ENCODE measurements around the gene TNRC6B.
A peak's percentile ranks its signal among the peaks of the same experiment; 100 is the strongest.
"Not testable (repeated sequence)": the region's sequence is repeated elsewhere in the genome, so short reads cannot be mapped to it uniquely, and the experiment has no call there.

Gene TNRC6B

GRCh38 chr22:40177738-40178416, at the start of gene TNRC6B:
TSS of gene TNRC6B (plus strand) at chr22:40177925. CDS start at chr22:40178136, 211 bp downstream.
- peak; percentile 83 for DNase-seq (ENCODE audit: low spot score)

GRCh38 chr22:40128989-40129388, 48.7 kb upstream of the TNRC6B start:
- DNase-seq (ENCODE audit: low spot score), result no peak

GRCh38 chr22:40137132-40137531, 40.6 kb upstream of the TNRC6B start:
- DNase-seq (ENCODE audit: low spot score), result no peak

GRCh38 chr22:40138866-40139265, 38.9 kb upstream of the TNRC6B start:
- no peak for DNase-seq (ENCODE audit: low spot score)

- DNase-seq (ENCODE audit: low spot score), result no peak
Measured at GRCh38 chr22:40147388-40148176, 30.1 kb upstream of the TNRC6B start.

GRCh38 chr22:40153192-40153591, 24.5 kb upstream of the TNRC6B start:
- no peak for DNase-seq (ENCODE audit: low spot score)

- no peak for DNase-seq (ENCODE audit: low spot score)
Measured at GRCh38 chr22:40153705-40154104, 24.0 kb upstream of the TNRC6B start.

GRCh38 chr22:40156001-40156516, 21.7 kb upstream of the TNRC6B start:
- no peak for DNase-seq (ENCODE audit: low spot score)

- not testable (repeated sequence) for DNase-seq (ENCODE audit: low spot score)
Measured at GRCh38 chr22:40156682-40157081, 21.0 kb upstream of the TNRC6B start.

GRCh38 chr22:40157330-40157945, 20.3 kb upstream of the TNRC6B start:
- no peak for DNase-seq (ENCODE audit: low spot score)

- DNase-seq (ENCODE audit: low spot score), result no peak
Measured at GRCh38 chr22:40161194-40161593, 16.5 kb upstream of the TNRC6B start.

- DNase-seq (ENCODE audit: low spot score), result not testable (repeated sequence)
Measured at GRCh38 chr22:40165537-40165936, 12.2 kb upstream of the TNRC6B start.

GRCh38 chr22:40175611-40176244, 2.0 kb upstream of the TNRC6B start:
- DNase-seq (ENCODE audit: low spot score), result no peak

GRCh38 chr22:40176921-40177737, 596 bp upstream of the TNRC6B start:
- no peak for DNase-seq (ENCODE audit: low spot score)

GRCh38 chr22:40178417-40179409, 988 bp downstream of the TNRC6B start:
- peak; percentile 20 for DNase-seq (ENCODE audit: low spot score)

GRCh38 chr22:40179526-40179925, 1.8 kb downstream of the TNRC6B start:
- DNase-seq (ENCODE audit: low spot score), result no peak

- no peak for DNase-seq (ENCODE audit: low spot score)
Measured at GRCh38 chr22:40180403-40180802, 2.7 kb downstream of the TNRC6B start.

GRCh38 chr22:40181323-40181722, 3.6 kb downstream of the TNRC6B start:
- DNase-seq (ENCODE audit: low spot score), result no peak

GRCh38 chr22:40182231-40182835, 4.6 kb downstream of the TNRC6B start:
- no peak for DNase-seq (ENCODE audit: low spot score)

All from germinal center (tissue), 1 donor.